Neural cell (in vitro differentiated cells): ENCODE results near the gene PLD1. TPM values are rescaled to one million over a fixed set of nuclear protein-coding genes. Genes with fewer than 3 reads are reported as not detected.

Source experiments
- H2AFZ ChIP-seq: fragments of 200-600, 300-800 bp; sonication (generic), shearing (Covaris generic); 2 replicates; pipeline ENCODE4 v1.6.0; 2014; ENCODE audit warnings: low read depth, mild to moderate bottlenecking, antibody characterized with exemption, low read length, moderate library complexity
- H3F3A ChIP-seq: fragments of 200-600 bp; shearing (Covaris generic); 2 replicates; pipeline ENCODE4 v1.6.1; 2016; ENCODE audit warnings: mild to moderate bottlenecking, moderate library complexity, mixed read lengths, antibody characterized with exemption, low read length; ENCODE audit not compliant: insufficient read depth, poor library complexity, severe bottlenecking
- H3K27ac ChIP-seq: fragments of 200-600, 300-800 bp; sonication (generic), shearing (Covaris generic); 2 replicates; pipeline ENCODE4 v1.5.1; 2014; ENCODE audit warnings: mild to moderate bottlenecking, low read length, moderate library complexity
- H3K27me3 ChIP-seq: fragments of 300-800, 200-600 bp; sonication (generic), shearing (Covaris generic); 2 replicates; pipeline ENCODE4 v1.6.0; 2014; ENCODE audit warnings: mild to moderate bottlenecking, low read depth, low read length, moderate library complexity; ENCODE audit not compliant: insufficient read depth
- H3K36me3 ChIP-seq: fragments of 300-800, 200-600 bp; sonication (generic), shearing (Covaris generic); 2 replicates; pipeline ENCODE4 v1.5.1; 2014; ENCODE audit warnings: mild to moderate bottlenecking, antibody characterized with exemption, low read length, moderate library complexity; ENCODE audit not compliant: insufficient read depth
- H3K4me2 ChIP-seq: fragments of 300-800, 200-600 bp; sonication (generic), shearing (Covaris generic); 2 replicates; pipeline ENCODE4 v1.6.0; 2014; ENCODE audit warnings: mild to moderate bottlenecking, low read length
- H3K4me3 ChIP-seq: fragments of 300-800, 200-600 bp; sonication (generic), shearing (Covaris generic); 2 replicates; pipeline ENCODE4 v1.5.1; 2014; ENCODE audit warnings: mild to moderate bottlenecking, low read length, moderate library complexity
- H3K79me2 ChIP-seq: fragments of 200-600 bp; shearing (Covaris generic); replicated peaks from 2 replicates; pipeline ENCODE4 v1.6.0; 2014; ENCODE audit warnings: mild to moderate bottlenecking, low read length, moderate library complexity; ENCODE audit not compliant: insufficient read depth
- H3K9ac ChIP-seq: fragments of 300-800, 200-600 bp; sonication (generic), shearing (Covaris generic); 2 replicates; pipeline ENCODE4 v1.6.1; 2016; ENCODE audit warnings: mild to moderate bottlenecking, low read length, mixed read lengths
- H3K9me2 ChIP-seq: fragments of 200-600 bp; shearing (Covaris generic); 2 replicates; pipeline ENCODE4 v1.6.1; 2016; ENCODE audit warnings: mild to moderate bottlenecking, low read length, mixed read lengths; ENCODE audit not compliant: insufficient read depth
- H3K9me3 ChIP-seq: fragments of 200-600, 300-800 bp; sonication (generic), shearing (Covaris generic); 2 replicates; pipeline ENCODE4 v1.6.1; 2016; ENCODE audit warnings: mild to moderate bottlenecking, mixed run types, low read length, moderate library complexity, mixed read lengths
- H4K20me1 ChIP-seq: fragments of 200-600 bp; shearing (Covaris generic); 2 replicates; pipeline ENCODE4 v1.6.1; 2016; ENCODE audit warnings: mild to moderate bottlenecking, mixed run types; ENCODE audit not compliant: insufficient read depth
- CTCF ChIP-seq: fragments of 450-650 bp; IDR thresholded peaks from 2 replicates; pipeline ENCODE4 v1.5.1; 2014; ENCODE audit warnings: antibody characterized with exemption, mild to moderate bottlenecking, moderate library complexity; ENCODE audit not compliant: poor library complexity, severe bottlenecking
- EP300 ChIP-seq: fragments of 450-650 bp; conservative IDR thresholded peaks from 2 replicates; pipeline ENCODE4 v1.6.1; 2014; ENCODE audit warnings: antibody characterized with exemption, mild to moderate bottlenecking, moderate library complexity; ENCODE audit not compliant: poor library complexity, severe bottlenecking
- EZH2 ChIP-seq: fragments of 200-600, 300-800 bp; shearing (Covaris generic), sonication (generic); IDR thresholded peaks from 2 replicates; pipeline ENCODE4 v1.6.1; 2014; ENCODE audit warnings: antibody characterized with exemption, low read length, borderline replicate concordance, mild to moderate bottlenecking; ENCODE audit not compliant: insufficient read depth, poor library complexity, severe bottlenecking
- MXI1 ChIP-seq: fragments of 450-650 bp; conservative IDR thresholded peaks from 2 replicates; pipeline ENCODE4 v1.6.1; 2014; ENCODE audit warnings: antibody characterized with exemption, mild to moderate bottlenecking; ENCODE audit not compliant: poor library complexity, severe bottlenecking
- POLR2AphosphoS5 ChIP-seq: IDR thresholded peaks from 2 replicates; pipeline ENCODE4 v1.6.1; 2012
- RAD21 ChIP-seq: fragments of 450-650 bp; conservative IDR thresholded peaks from 2 replicates; pipeline ENCODE4 v1.6.1; 2014; ENCODE audit warnings: antibody characterized with exemption, mild to moderate bottlenecking, moderate library complexity
- REST ChIP-seq: IDR thresholded peaks from 2 replicates; pipeline ENCODE4 v1.6.1; 2012; ENCODE audit warnings: borderline replicate concordance
- SMC3 ChIP-seq: fragments of 450-650 bp; conservative IDR thresholded peaks from 2 replicates; pipeline ENCODE4 v1.6.1; 2014; ENCODE audit warnings: antibody characterized with exemption, mild to moderate bottlenecking, moderate library complexity; ENCODE audit not compliant: poor library complexity
- TAF1 ChIP-seq: IDR thresholded peaks from 2 replicates; pipeline ENCODE4 v1.6.1; 2012; ENCODE audit warnings: low read depth
- polyA plus RNA-seq: library from polyadenylated mRNA; depleted of rRNA; stranded (reverse); fragments of >200 nt; gene quantifications from 2 replicates; pipeline ENCODE4 v1.2.3, GENCODE V29; 2014

Gene PLD1
- polyA plus RNA-seq, 1 donor from 2014 or later = 0.06 TPM

- Histone ChIP-seq H3K27me3 (no peaks in the 10 kb centered on the region), H3K4me2 (no peak overlapping the region), H3K79me2 (no peaks in the 10 kb centered on the region), H3K36me3 (no peaks in the 10 kb centered on the region), H3F3A (no peaks in the 10 kb centered on the region), H4K20me1 (no peaks in the 10 kb centered on the region), H3K4me3 (no peak overlapping the region), H3K9me2 (no peaks in the 10 kb centered on the region), H3K27ac (no peak overlapping the region), H3K9me3 (no peaks in the 10 kb centered on the region), H3K9ac (no peak overlapping the region), H2AFZ (no peak overlapping the region)
- TF ChIP-seq MXI1 (no peak), EP300 (no peak), REST (no peak), EZH2 (no peak), POLR2AphosphoS5 (no peak), SMC3 (no peak), CTCF (no peak), RAD21 (no peak), TAF1 (no peak)
These were observed 21.7 kb upstream of the PLD1 start for GRCh38 chr3:171831936-171832335.

- no peaks in the 10 kb centered on the region for H4K20me1 ChIP-seq
- no peaks in the 10 kb centered on the region for H3K79me2 ChIP-seq
- no peaks in the 10 kb centered on the region for H3K27me3 ChIP-seq
- H3K36me3 ChIP-seq = no peaks in the 10 kb centered on the region
- no peak overlapping the region for H3K4me3 ChIP-seq
- no peak overlapping the region for H3K27ac ChIP-seq
- H2AFZ ChIP-seq = no peak overlapping the region
- H3K9me3 ChIP-seq = no peaks in the 10 kb centered on the region
- H3K4me2 ChIP-seq = no peak overlapping the region
- no peaks in the 10 kb centered on the region for H3K9me2 ChIP-seq
- TF ChIP-seq REST (no peak), POLR2AphosphoS5 (no peak)
- no peak overlapping the region for H3K9ac ChIP-seq
- no peaks in the 10 kb centered on the region for H3F3A ChIP-seq
These were observed 20.2 kb upstream of the PLD1 start for GRCh38 chr3:171830518-171830875.
